HepG2 (cell line): Measurements from ENCODE around the gene DNAJB2. TPM values are rescaled to one million over a fixed set of nuclear protein-coding genes. Genes with fewer than 3 reads are reported as not detected.

ENCODE experiments used
- ARNT ChIP-seq: fragments of 450-650 bp; IDR thresholded peaks from 2 replicates; pipeline ENCODE4 v1.6.1; 2017
- BRD4 ChIP-seq: sonication (generic); formaldehyde crosslinking; IDR thresholded peaks from 2 replicates; pipeline ENCODE4 v1.4.0; 2020; ENCODE audit warnings: missing genetic modification reagents
- DNMT1 ChIP-seq: sonication (generic); formaldehyde crosslinking; IDR thresholded peaks from 2 replicates; pipeline ENCODE4 v1.5.1; 2020; ENCODE audit warnings: mild to moderate bottlenecking, missing genetic modification reagents
- DPF2 ChIP-seq: sonication (generic); formaldehyde crosslinking; IDR thresholded peaks from 2 replicates; pipeline ENCODE4 v1.4.0; 2020; ENCODE audit warnings: mild to moderate bottlenecking, low read depth, missing genetic modification reagents, borderline replicate concordance
- GATAD1 ChIP-seq: IDR thresholded peaks from 2 replicates; pipeline ENCODE4 v1.6.1; 2016; ENCODE audit warnings: missing genetic modification reagents, missing compliant biosample characterization
- HIC2 ChIP-seq: sonication (generic); formaldehyde crosslinking; IDR thresholded peaks from 2 replicates; pipeline ENCODE4 v1.9.0; 2022; ENCODE audit warnings: low read depth, missing genetic modification reagents
- HMG20A ChIP-seq: IDR thresholded peaks from 2 replicates; pipeline ENCODE4 v1.6.1; 2016; ENCODE audit warnings: borderline replicate concordance
- NAIF1 ChIP-seq: sonication (generic); formaldehyde crosslinking; IDR thresholded peaks from 2 replicates; pipeline ENCODE4 v1.5.0; 2020; ENCODE audit warnings: mild to moderate bottlenecking, missing genetic modification reagents, borderline replicate concordance
- NFKB2 ChIP-seq: sonication (generic); formaldehyde crosslinking; IDR thresholded peaks from 2 replicates; pipeline ENCODE4 v1.4.0; 2020; ENCODE audit warnings: missing genetic modification reagents, borderline replicate concordance
- RFX1 ChIP-seq: fragments of 450-650 bp; IDR thresholded peaks from 2 replicates; pipeline ENCODE4 v1.6.1; 2017
- SCMH1 ChIP-seq: sonication (generic); formaldehyde crosslinking; IDR thresholded peaks from 2 replicates; pipeline ENCODE4 v1.9.0; 2021; ENCODE audit warnings: missing genetic modification reagents, mild to moderate bottlenecking, borderline replicate concordance
- SMYD3 ChIP-seq: sonication (generic); formaldehyde crosslinking; IDR thresholded peaks from 2 replicates; pipeline ENCODE4 v1.8.1; 2023; ENCODE audit warnings: mild to moderate bottlenecking, missing genetic modification reagents
- TBX2 ChIP-seq: sonication (generic); formaldehyde crosslinking; IDR thresholded peaks from 2 replicates; pipeline ENCODE4 v1.5.0; 2020; ENCODE audit warnings: missing genetic modification reagents, mild to moderate bottlenecking, borderline replicate concordance
- THAP11 ChIP-seq: IDR thresholded peaks from 2 replicates; pipeline ENCODE4 v1.6.1; 2016; ENCODE audit warnings: missing biosample characterization, missing genetic modification reagents
- WIZ ChIP-seq: sonication (generic); formaldehyde crosslinking; IDR thresholded peaks from 2 replicates; pipeline ENCODE4 v1.5.1; 2020; ENCODE audit warnings: mild to moderate bottlenecking, missing genetic modification reagents
- ZBTB14 ChIP-seq: sonication (generic); formaldehyde crosslinking; IDR thresholded peaks from 2 replicates; pipeline ENCODE4 v1.4.0; 2020; ENCODE audit warnings: missing genetic modification reagents
- ZNF362 ChIP-seq: sonication (generic); formaldehyde crosslinking; IDR thresholded peaks from 2 replicates; pipeline ENCODE4 v1.4.0; 2020; ENCODE audit warnings: missing genetic modification reagents, mild to moderate bottlenecking, borderline replicate concordance
- ZNF414 ChIP-seq: sonication (generic); formaldehyde crosslinking; IDR thresholded peaks from 2 replicates; pipeline ENCODE4 v1.5.0; 2020; ENCODE audit warnings: missing genetic modification reagents
- ZNF576 ChIP-seq: sonication (generic); formaldehyde crosslinking; IDR thresholded peaks from 2 replicates; pipeline ENCODE4 v1.4.0; 2020; ENCODE audit warnings: mild to moderate bottlenecking, missing genetic modification reagents
- ZNF598 ChIP-seq: sonication (generic); formaldehyde crosslinking; IDR thresholded peaks from 2 replicates; pipeline ENCODE4 v1.5.1; 2020; ENCODE audit warnings: mild to moderate bottlenecking, missing genetic modification reagents, borderline replicate concordance
- ZNF7 ChIP-seq: IDR thresholded peaks from 2 replicates; pipeline ENCODE4 v1.6.1; 2016; ENCODE audit warnings: missing biosample characterization, missing genetic modification reagents
- ZNF710 ChIP-seq: sonication (generic); formaldehyde crosslinking; IDR thresholded peaks from 2 replicates; pipeline ENCODE4 v1.5.0; 2020; ENCODE audit warnings: mild to moderate bottlenecking, missing genetic modification reagents, borderline replicate concordance
- ZZZ3 ChIP-seq: sonication (generic); formaldehyde crosslinking; IDR thresholded peaks from 2 replicates; pipeline ENCODE4 v1.4.0; 2020; ENCODE audit warnings: missing genetic modification reagents, mild to moderate bottlenecking, borderline replicate concordance
- polyA plus RNA-seq, 8 experiments: library from polyadenylated mRNA; depleted of rRNA in 3 of 8; stranded (reverse) in 7 of 8; unstranded in 1 of 8; fragments of >200 nt; fragmentation: Illumina TruSeq in 4 of 8; extraction: Trizol in 4 of 8; gene quantifications; 2 replicates each; pipeline versions ENCODE4 v1.2.1 to v1.2.3, GENCODE V29; 2011 to 2016; ENCODE audit warnings: low read depth in 4 of 8, missing spikeins in 1 of 8, mixed read lengths in 1 of 8; ENCODE audit not compliant: insufficient read depth in 1 of 8
- total RNA-seq, 5 experiments: library from RNA; depleted of rRNA; stranded (reverse); fragments of >200 nt; fragmentation: Illumina TruSeq; extraction: Trizol; gene quantifications; 2 replicates each; pipeline ENCODE4 v1.2.3, GENCODE V29; 2016; ENCODE audit warnings: low read depth in 1 of 5

DNAJB2 gene
- total and polyA plus RNA-seq, 2 of the 13 experiments (the other 11 are each of a cell fraction or from before 2014, with no cell fraction given): 21.3 to 31.1 TPM

- TF ChIP-seq ZZZ3 (CRISPR knock-in tag) (peak; percentile 69; the same call in 1 of the 2 replicates), ZNF7 (CRISPR knock-in tag) (0 out of 2 replicates have a peak, but pooled peaks have one; percentile 11), SCMH1 (CRISPR knock-in tag) (no peak), ZNF598 (CRISPR knock-in tag) (no peak), ZNF576 (CRISPR knock-in tag) (no peak), NFKB2 (peak; percentile 95), ZNF362 (CRISPR knock-in tag) (no peak), ZBTB14 (CRISPR knock-in tag) (peak; percentile 33; the same call in 1 of the 2 replicates), THAP11 (CRISPR knock-in tag) (peak; percentile 88), SMYD3 (no peak), GATAD1 (CRISPR knock-in tag) (peak; percentile 83), WIZ (CRISPR knock-in tag) (no peak), DPF2 (CRISPR knock-in tag) (no peak), BRD4 (CRISPR knock-in tag) (no peak), TBX2 (CRISPR knock-in tag) (peak; percentile 80; the same call in 1 of the 2 replicates), ARNT (no peak), RFX1 (no peak), HMG20A (CRISPR knock-in tag) (no peak), ZNF414 (peak; percentile 83), ZNF710 (CRISPR knock-in tag) (no peak), NAIF1 (CRISPR knock-in tag) (peak; percentile 91), DNMT1 (CRISPR knock-in tag) (peak; percentile 12; the same call in 1 of the 2 replicates), HIC2 (no peak)
Observed at GRCh38 chr2:219279151-219279915, at the start of gene DNAJB2 (continued).
